ENCODE measurements around the gene MTIF2.

DNA sequence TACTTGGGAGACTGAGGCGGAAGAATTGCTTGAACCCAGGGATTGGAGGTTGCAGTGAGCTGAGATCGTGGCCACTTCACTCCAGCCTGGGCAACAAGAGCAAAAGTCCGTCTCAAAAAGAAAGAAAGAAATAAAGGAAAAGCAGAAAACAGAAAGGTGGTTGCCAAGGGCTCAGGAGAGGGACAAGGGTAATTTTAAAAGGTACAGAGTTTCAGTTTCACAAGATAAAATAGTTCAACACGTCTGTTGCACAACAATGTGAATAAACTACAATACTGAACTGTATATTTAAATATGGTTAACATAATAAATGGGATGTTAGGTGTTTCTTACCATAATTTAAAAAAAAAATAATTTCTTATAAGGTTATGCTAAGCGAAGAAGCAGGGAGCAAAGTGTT is 23.6 kb downstream of the MTIF2 start:
- TF ChIP-seq, protein P1, sequence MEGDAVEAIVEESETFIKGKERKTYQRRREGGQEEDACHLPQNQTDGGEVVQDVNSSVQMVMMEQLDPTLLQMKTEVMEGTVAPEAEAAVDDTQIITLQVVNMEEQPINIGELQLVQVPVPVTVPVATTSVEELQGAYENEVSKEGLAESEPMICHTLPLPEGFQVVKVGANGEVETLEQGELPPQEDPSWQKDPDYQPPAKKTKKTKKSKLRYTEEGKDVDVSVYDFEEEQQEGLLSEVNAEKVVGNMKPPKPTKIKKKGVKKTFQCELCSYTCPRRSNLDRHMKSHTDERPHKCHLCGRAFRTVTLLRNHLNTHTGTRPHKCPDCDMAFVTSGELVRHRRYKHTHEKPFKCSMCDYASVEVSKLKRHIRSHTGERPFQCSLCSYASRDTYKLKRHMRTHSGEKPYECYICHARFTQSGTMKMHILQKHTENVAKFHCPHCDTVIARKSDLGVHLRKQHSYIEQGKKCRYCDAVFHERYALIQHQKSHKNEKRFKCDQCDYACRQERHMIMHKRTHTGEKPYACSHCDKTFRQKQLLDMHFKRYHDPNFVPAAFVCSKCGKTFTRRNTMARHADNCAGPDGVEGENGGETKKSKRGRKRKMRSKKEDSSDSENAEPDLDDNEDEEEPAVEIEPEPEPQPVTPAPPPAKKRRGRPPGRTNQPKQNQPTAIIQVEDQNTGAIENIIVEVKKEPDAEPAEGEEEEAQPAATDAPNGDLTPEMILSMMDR (IDR thresholded peaks at IDR 0.05; ENCODE audit: poor library complexity) = no peak
- TF ChIP-seq EZH2 (IDR thresholded peaks at IDR 0.05; ENCODE audit: borderline replicate concordance) (no peak), EZH2phosphoT487 (IDR thresholded peaks at IDR 0.05; ENCODE audit: low read depth, severe bottlenecking, unreplicated experiment) (no peak)
